Left cardiac atrium (tissue), 4 donors: Measurements from ENCODE around the gene TBC1D9B. TPM values are rescaled to one million over a fixed set of nuclear protein-coding genes. Genes with fewer than 3 reads are reported as not detected.
A peak's percentile ranks its signal among the peaks of the same experiment; 100 is the strongest.

Source experiments
- ATAC-seq, 2 donors: fragments of 200-7000 bp; cut with Tn5 transposase; one replicate each; pipeline ENCODE4 v1.9.1; 2020; ENCODE audit warnings: mild to moderate bottlenecking in 2 of 2, moderate library complexity in 2 of 2
- DNase-seq: peaks from one replicate; pipeline ENCODE4 v3.0.0-alpha.2; 2020
- intact Hi-C, 2 donors: fragments of 100-400 bp; cut with DNase I; formaldehyde crosslinking; loops; one replicate each; pipeline versions ENCODE4 v1.14.1 to v1.15.1; 2022 to 2023
- total RNA-seq, 2 donors: library from RNA; stranded (reverse); fragmentation: NEBNext Ultra II Directional; extraction: Animal tissue kit (Norgen Biotek cat#: 25700); gene quantifications; one replicate each; pipeline ENCODE4 v1.2.1, GENCODE V29; 2021
- donor health status: DM: no; HTN: yes; CAD: no.
- donor health status: DM: no; HTN: yes; CAD: no; lungs with severe emphysema.
- donor health status: DM: yes; HTN: yes; CAD: no.
- donor health status: Dilated cardiomyopathy.

TBC1D9B gene
- total RNA-seq, 2 donors from 2014 or later = 43.5 to 53.5 TPM

GRCh38 chr5:179830818-179831468 lies 76.8 kb downstream of the TBC1D9B start:
- intact Hi-C loops = no loop called here
- ATAC-seq = no peak
- no peak for DNase-seq

DNA sequence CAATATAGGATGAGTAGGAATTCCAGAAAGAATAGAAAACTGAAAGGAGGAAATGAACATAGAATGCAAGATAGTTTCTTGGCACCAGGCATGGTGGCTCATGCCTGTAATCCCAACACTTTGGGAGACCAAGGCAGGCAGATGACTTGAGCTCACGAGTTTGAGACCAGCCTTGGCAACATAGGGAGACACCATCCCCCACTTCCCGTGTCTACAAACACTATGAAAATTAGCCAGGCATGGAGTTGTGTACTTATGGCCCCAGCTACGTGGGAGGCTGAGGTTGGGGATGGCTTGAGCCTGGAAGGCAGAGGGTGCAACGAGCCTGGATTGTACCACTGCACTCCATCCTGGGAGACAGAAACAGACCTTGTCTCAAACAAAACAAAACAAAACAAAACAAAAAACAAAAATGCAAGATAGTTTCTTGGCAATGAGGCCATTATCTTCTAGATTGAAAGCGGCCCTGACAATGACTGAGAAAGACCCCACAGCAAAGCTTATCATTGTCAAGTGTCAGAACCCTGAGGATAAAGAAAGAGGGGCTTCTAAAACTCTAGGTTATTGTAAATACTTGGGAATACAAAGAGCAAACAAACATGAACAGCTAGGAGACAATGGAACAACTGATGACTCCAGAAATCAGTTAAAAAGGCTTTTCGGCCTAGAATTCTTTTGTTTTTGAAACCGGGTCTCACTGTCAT lies 77.8 kb downstream of the TBC1D9B start:
- DNase-seq (no peak), ATAC-seq (no peak)
- intact Hi-C loops = no loop called here

DNA sequence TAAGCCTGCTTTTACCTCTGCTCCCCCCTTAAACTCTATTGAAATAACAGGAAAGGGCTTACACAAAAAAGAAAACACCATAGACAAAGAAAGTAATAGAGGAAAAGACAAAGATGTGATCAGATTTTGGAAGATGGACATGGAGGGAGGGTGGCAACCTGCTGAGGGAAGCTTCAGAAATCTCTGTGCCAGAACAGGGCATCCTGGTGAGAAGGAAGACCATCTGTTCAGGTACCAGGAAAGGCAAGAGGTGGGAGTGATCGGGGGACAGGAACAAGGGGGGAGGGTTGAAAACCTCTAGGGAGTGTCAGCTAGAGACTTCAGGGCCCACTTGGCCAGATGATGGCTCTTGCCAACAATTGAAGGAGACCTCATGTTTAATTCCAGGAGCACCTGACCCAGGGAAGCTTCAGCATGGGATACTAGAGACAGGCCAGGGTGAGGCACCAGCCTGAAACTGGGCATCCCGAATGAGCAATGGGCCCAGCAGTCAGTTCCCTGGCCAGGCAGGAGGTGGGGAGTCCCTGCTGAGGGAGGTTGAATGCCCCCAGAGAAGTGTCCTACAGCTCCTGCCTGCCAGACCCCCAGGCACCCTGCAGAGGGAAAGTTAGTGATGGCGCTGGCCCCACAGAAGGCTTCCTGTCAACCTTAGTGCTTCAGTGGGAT lies 78.8 kb downstream of the TBC1D9B start:
- intact Hi-C loops = no loop called here
- DNase-seq (no peak), ATAC-seq (no peak)

DNA sequence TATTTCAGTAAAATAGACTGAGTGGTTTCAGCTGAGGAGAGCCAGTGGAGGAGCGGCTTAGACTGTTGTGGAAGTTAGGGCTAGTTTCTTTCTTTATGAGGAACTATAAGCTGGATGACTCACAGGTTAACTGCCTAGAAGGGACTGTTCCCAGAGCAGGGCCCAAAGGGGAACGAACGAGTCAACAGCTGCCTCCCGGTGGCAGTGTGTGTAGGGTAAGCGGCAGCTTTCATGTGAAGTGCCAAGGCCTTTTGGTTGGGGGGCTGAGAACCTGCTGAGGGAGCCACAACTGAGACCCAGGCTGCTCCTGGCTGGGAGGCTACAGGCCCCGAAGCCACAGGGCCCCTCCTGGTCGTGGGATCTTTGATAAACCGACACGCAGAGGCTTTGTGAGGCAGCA lies 80.0 kb downstream of the TBC1D9B start:
- peak in 1 of 2 donors; percentile 23 for ATAC-seq
- DNase-seq = no peak
- intact Hi-C loops = no loop called here

GRCh38 chr5:179825655-179826182 lies 82.0 kb downstream of the TBC1D9B start:
- ATAC-seq (no peak), DNase-seq (no peak)
- intact Hi-C loops = no loop called here

- ATAC-seq (no peak), DNase-seq (no peak)
- intact Hi-C loops = loop anchor here in 1 of 2 donors (5.0 kb wide), 1 partner anchor 33 kb away; the partner anchor contains the start of gene MRNIP
Measured at GRCh38 chr5:179824745-179825112, 83.0 kb downstream of the TBC1D9B start.

- intact Hi-C loops = loop anchor here in 1 of 2 donors (5.0 kb wide), 1 partner anchor 33 kb away; the partner anchor contains the start of gene MRNIP
- no peak for DNase-seq
Measured at GRCh38 chr5:179823937-179824744, 83.6 kb downstream of the TBC1D9B start.

DNA sequence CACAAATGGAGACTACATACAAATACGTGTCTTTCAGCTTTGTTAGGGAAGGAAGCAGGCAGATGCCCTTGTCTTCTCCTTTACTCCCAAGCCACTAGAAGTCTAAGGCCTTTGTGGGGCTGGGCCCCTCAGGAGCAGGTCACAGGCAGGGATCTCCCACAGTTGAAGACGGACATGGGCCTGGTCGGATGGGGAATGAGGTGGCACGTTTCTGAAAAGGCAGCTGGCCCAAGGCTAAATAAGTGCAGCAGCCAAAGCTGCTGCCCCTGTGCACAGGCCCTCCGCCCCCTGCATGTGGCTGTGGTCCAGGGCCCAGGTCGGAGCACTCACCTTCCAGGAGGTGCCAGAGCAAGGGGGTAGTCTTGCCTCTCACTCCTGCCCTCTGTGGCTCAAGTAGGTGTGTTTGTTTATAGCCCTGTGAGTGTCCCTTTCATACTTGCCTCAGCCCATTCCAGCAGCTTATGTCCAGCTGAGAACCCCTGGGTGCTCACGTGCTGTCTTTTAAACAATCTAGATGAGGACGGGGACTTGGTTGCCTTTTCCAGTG lies 85.2 kb downstream of the TBC1D9B start:
- DNase-seq = no peak
- intact Hi-C loops = loop anchor here in 1 of 2 donors (5.0 kb wide), 1 partner anchor 35 kb away; the partner anchor contains the start of gene MRNIP
- no peak for ATAC-seq

More at GRCh38 chr5:179823937-179824744, 83.6 kb downstream of the TBC1D9B start:
- ATAC-seq = no peak

GRCh38 chr5:179822059-179822432 lies 85.7 kb downstream of the TBC1D9B start:
- intact Hi-C loops = loop anchor here in 1 of 2 donors (5.0 kb wide), 1 partner anchor 35 kb away; the partner anchor contains the start of gene MRNIP
- DNase-seq (no peak), ATAC-seq (no peak)

DNA sequence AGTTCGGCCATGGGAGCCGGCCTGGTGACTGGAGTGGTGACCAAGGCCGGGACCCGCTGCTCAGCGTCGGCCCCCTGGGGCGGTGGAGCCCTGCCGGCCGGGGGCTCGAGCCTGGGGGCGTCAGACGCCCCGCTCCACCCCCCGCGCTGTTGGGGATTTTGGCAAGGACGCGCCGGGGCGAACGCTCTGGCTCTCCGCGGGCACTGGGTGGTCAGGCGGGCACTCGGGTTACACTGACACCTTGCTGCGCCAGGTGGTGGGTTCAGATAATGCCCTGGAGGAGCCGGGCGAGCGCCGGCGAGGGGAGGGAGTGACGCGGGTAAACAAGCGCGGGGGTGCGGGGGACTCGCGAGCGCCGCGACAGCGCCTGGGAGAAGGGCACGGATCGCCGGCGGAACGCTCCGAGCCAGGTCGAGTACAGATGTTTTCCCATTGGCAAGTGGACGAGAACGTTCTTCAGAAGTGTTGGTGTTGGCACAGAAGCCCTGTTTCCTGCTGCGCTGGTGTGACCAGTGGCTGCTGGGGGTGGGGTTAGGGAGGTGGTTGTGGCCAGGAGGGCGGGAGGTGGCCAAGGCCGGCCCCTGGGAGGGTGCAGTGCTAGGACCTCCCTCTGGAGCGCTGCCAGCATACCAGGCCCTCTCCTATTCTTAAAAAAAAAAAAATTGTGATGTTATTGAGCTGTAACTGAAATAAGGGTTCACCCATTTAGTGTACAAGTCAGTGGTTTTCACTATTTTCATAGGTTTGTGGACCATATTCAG lies 86.2 kb downstream of the TBC1D9B start:
- peak; percentile 79 to 82 for ATAC-seq
- intact Hi-C loops = loop anchor here in 1 of 2 donors (5.0 kb wide), 1 partner anchor 36 kb away; the partner anchor contains the start of gene MRNIP
- peak; percentile 97 for DNase-seq

DNA sequence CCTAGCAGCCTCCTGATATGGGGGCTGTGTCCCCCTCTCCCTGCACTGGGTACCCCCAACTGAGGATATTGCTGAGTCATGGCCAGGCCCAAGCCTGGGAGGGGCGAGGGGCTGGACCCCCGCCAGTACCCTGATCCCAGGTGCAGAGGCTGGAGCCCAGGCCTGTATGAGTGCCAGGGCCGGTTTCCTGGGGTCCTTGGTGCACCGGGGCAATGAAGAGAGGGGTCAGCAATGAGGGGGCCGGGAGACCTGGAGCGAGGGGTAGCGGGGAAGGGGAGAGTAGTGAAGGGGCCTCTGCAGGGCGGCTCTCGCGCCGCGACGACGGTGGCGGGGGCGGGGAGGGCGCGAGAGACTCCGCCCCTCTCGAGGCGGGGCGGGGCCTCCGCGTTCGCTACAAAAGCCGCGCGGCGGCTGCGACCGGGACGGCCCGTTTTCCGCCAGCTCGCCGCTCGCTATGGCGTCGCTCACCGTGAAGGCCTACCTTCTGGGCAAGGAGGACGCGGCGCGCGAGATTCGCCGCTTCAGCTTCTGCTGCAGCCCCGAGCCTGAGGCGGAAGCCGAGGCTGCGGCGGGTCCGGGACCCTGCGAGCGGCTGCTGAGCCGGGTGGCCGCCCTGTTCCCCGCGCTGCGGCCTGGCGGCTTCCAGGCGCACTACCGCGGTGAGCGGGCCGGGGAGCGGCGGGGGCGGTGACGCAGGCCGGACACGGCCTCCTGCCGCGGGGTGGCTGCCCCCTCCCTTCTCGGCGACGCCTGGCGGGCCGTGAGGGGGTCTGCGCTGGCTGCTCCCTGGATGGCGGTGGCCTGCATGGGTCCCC lies 87.0 kb downstream of the TBC1D9B start, which contains the start of gene SQSTM1:
Gene SQSTM1 (plus strand): TSS at position 423 of the 815 bp plus-strand sequence. CDS start 32 bp downstream, at position 455.
- intact Hi-C loops = loop anchor here in 1 of 2 donors (5.0 kb wide), 1 partner anchor 37 kb away; the partner anchor contains the start of gene MRNIP
- ATAC-seq (peak; percentile 73 to 78), DNase-seq (peak; percentile 87)

GRCh38 chr5:179820127-179820482 lies 87.6 kb downstream of the TBC1D9B start:
- intact Hi-C loops = loop anchor here in 1 of 2 donors (5.0 kb wide), 1 partner anchor 37 kb away; the partner anchor contains the start of gene MRNIP
- ATAC-seq = no peak
- DNase-seq = no peak

GRCh38 chr5:179819296-179820126 lies 88.2 kb downstream of the TBC1D9B start:
- DNase-seq = peak; percentile 74
- intact Hi-C loops = loop anchor here in 1 of 2 donors (5.0 kb wide), 1 partner anchor 38 kb away; the partner anchor contains the start of gene MRNIP

DNA sequence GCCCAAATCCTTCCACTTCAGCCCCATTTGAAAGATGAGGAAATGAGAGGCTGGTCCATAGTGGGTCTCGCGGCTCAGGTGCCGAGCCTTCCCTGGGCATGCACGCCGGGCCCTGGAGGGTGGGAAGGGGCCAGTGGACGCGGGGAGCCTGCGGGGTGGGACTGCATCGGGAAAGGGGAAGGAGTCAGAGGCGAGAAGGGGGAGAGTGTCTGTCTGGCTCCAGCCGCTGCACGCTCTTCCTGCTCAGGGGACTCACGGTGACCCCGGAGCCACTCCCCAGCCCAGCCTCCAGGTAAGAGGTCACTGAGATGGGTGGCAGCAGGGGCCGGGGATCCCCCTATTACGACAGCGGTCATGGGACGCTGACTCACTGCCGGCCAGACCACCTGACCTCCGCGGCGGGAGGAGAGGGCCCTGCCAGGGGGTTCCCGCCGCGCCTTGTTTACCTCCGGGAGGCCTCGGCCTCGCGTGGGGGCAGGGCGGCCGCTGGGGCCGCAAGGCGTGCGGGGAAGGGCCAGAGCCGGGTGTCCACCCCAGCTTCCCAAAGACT lies 88.9 kb downstream of the TBC1D9B start:
- ATAC-seq (peak; percentile 70 to 73), DNase-seq (peak; percentile 96)
- intact Hi-C loops = no loop called here

More at GRCh38 chr5:179819296-179820126, 88.2 kb downstream of the TBC1D9B start:
- ATAC-seq = peak; percentile 13 to 37
